GM20431 (cell line): ENCODE data around the gene MCOLN1.

Experiments used
- in situ Hi-C: fragments of 300-500 bp; cut with MseI, MboI; formaldehyde crosslinking; loops from one replicate; pipeline ENCODE4 v1.15.0; 2020; ENCODE audit warnings: low sequenced_read_pairs; ENCODE audit not compliant: unreplicated experiment

The MCOLN1 gene

GRCh38 chr19:7500811-7501450 lies 21.5 kb upstream of the MCOLN1 start:
- in situ Hi-C loops: no loop called here

GRCh38 chr19:7502552-7502951 lies 19.9 kb upstream of the MCOLN1 start:
- in situ Hi-C loops: no loop called here

GRCh38 chr19:7504684-7505083 lies 17.7 kb upstream of the MCOLN1 start:
- in situ Hi-C loops: no loop called here

- in situ Hi-C loops: no loop called here
These were observed 17.1 kb upstream of the MCOLN1 start for GRCh38 chr19:7505288-7505681.

GRCh38 chr19:7505682-7506384 lies 16.6 kb upstream of the MCOLN1 start:
- in situ Hi-C loops: no loop called here

- in situ Hi-C loops: no loop called here
These were observed 15.8 kb upstream of the MCOLN1 start for GRCh38 chr19:7506385-7507328.

- in situ Hi-C loops: no loop called here
These were observed 14.5 kb upstream of the MCOLN1 start for GRCh38 chr19:7507884-7508283.

- in situ Hi-C loops: no loop called here
These were observed 12.8 kb upstream of the MCOLN1 start for GRCh38 chr19:7509625-7510024.

- in situ Hi-C loops: no loop called here
These were observed 10.0 kb upstream of the MCOLN1 start for GRCh38 chr19:7512400-7512851.

- in situ Hi-C loops: no loop called here
These were observed 8.4 kb upstream of the MCOLN1 start for GRCh38 chr19:7513809-7514642.

- in situ Hi-C loops: no loop called here
These were observed 7.2 kb upstream of the MCOLN1 start for GRCh38 chr19:7515110-7515644.

- in situ Hi-C loops: no loop called here
These were observed 6.7 kb upstream of the MCOLN1 start, which contains the start of gene ZNF358 for GRCh38 chr19:7515645-7516151. Gene ZNF358, plus strand, starts transcription at chr19:7516103. Its CDS starts 3,140 bp downstream, at chr19:7519243.

- in situ Hi-C loops: no loop called here
These were observed 6.1 kb upstream of the MCOLN1 start for GRCh38 chr19:7516333-7516732.

GRCh38 chr19:7516878-7517277 lies 5.5 kb upstream of the MCOLN1 start:
- in situ Hi-C loops: no loop called here

GRCh38 chr19:7519361-7520130 lies 2.9 kb upstream of the MCOLN1 start:
- in situ Hi-C loops: no loop called here

- in situ Hi-C loops: no loop called here
These were observed 2.0 kb upstream of the MCOLN1 start for GRCh38 chr19:7520131-7521051.

GRCh38 chr19:7521551-7522071 lies 813 bp upstream of the MCOLN1 start:
- in situ Hi-C loops: no loop called here
